Stimulated activated CD4-positive, alpha-beta T cell treated with anti-CD3 and anti-CD28 coated beads, TNF-alpha, amount 100 ng/mL, for 1 hour (primary cell): ENCODE measurements around the gene NF1.
"Not testable (repeated sequence)": the region's sequence is repeated elsewhere in the genome, so short reads cannot be mapped to it uniquely, and the experiment has no call there.

Experiments used
- DNase-seq, 3 donors: peaks; one replicate each; pipeline ENCODE4 v3.0.0-alpha.2; 2020; ENCODE audit warnings: low read depth in 3 of 3, low spot score in 1 of 3

The NF1 gene

DNA sequence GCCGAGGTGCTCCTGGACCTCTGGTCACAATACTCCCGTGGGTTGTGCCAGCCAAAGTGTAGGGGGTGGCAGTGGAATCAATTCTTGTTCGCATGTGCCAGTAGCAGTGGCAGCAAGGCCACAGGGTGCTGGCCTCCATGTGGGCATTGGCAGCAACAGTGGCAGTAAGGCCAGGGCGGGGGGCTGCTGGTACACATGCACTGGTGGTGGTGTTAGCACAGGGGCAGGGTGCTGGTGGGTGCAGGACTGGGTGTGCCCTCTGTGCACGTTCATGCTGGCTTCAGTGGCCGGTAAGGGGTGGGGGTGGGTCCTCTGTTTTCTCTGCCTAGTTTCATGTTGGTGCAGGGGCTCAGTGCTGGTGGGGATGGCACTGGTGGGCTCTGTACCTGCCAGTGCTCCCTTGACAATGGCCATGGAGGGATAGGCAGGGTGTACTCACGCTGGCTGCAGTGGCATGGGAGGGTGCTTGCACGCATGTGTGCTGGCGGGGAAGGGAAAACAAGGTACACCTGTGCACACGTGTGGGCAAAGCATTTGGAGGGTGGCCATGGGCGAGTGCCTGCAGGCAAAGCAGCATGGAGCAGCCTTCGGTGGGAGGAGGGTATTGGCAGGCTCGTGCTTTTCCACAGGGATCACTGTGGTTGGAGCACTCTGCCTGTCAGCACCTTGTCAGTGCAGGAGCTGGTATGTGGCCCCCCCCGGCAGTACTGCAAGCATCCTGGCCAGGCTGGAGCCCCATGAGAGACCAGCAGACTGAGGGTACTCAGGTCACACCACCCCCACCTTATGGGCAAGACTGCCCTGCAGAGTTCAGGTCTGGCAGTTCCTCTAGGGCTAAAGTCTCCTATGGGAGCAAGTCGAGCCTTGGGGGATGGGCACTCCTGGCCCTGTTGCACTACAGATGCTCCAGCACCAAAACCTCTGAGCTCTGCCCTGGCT, 35.8 kb downstream of the NF1 start:
- DNase-seq, result no peak

DNA sequence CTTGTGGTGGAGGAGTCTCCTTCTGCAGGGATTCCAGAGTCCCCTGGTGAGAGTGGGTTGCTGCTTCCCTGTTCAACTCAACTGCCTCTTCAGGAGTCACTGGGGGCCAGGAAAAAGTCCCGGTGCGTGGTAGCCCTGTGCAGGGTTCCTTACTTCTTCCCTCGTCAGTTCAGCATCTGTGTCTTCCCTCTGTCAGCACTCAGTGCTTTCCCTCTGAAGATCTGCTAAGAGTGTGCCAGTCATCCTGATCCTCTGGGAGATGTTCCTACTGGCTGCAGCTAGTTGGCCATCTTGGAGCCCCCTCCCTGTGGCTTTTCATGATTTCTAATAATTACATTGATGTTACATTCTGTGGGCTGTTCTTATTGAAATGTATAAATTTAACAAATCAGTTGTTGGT, 36.5 kb downstream of the NF1 start:
- DNase-seq, result no peak

DNA sequence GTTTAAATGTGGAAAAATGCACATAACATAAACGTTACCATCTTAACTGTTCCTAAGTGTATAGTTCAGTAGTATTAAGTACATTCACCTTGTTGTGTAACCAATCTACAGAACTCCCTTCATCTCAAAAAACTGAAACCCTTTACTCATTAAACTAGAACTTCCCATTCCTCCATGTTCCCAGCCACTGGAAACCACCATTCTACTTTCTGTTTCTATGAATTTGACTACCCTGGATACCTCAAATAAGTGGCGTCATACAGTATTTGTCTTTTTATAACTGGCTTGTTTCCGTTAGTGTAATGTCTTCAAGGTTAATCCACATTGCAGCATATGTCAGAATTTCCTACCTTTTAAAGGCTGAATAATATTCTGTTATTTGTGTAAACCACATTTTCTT, 38.2 kb downstream of the NF1 start:
- no peak for DNase-seq

DNA sequence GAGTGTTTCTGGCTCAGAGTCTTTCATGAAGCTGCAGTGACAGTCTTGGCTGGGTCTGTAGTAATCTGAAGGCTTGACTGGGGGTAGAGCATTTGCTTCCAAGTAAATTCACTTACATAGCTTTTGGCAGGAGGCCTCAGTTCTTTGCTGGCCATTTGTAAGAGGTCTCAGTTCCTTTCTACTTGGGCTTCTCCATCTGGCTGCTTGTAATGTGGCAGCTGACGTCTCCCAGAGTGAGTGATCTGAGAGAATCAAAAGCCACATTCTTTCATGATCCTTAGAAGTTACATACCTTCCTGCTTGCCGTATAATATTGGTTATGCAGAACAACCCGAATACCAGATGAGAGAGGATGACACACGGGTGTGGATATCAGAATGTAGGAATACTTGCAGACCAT, 39.8 kb downstream of the NF1 start:
- DNase-seq, result no peak

DNA sequence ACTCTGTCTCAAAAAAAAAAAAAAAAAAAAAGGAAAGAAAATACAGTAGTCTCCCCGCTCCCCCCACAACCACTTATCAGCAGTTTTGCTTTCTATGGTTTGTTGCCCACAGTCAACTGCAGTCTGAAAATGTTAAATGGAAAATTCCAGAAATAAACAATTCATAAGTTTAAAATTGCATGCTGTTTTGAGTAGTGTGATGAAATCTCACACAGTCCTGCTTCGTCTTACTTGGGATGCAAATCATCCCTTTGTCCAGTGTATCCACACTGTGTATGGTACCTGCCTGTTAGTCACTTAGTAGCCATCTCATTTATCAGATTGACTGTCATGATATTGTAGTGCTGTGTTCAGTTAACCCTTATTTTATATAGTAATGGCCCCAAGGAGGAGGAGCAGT, 41.5 kb downstream of the NF1 start:
- no peak for DNase-seq

DNA sequence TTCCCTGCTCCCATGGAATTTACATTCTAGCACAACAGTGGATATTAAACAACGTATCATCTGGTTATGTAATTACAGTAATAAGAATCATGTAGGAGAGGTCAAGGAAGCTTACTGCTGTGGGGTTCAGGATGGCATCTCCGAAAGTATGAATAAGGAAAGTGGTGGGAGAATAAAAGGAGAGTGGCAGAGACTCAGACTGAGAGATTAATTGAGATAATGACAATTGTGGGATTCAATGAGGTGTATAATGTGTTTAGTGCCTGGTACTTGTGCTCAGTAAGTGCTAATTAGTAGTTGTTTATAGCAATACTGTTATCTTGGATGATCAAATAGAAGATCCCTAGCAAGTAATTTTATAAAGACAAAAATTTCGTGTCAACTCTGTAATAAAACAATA, 45.3 kb downstream of the NF1 start:
- no peak for DNase-seq

DNA sequence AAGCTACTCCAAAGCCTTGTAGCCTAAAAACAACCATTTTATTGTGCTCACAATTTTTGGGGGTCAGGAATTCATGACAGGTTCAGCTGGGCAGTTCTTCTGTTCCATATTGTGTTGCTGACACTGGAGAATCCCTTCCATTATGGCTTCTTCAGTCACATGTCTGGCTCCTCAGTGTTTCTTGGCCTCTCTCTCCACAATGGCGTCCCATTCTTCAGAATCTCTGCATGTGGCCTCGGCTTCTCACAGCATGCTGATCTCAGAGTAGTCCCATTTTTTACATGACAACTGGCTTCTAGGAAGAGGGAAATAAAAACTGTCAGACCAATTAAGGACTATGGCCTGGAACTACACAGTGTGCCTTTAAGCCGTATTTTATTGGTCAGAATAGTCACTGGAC, 49.7 kb downstream of the NF1 start:
- no peak for DNase-seq

DNA sequence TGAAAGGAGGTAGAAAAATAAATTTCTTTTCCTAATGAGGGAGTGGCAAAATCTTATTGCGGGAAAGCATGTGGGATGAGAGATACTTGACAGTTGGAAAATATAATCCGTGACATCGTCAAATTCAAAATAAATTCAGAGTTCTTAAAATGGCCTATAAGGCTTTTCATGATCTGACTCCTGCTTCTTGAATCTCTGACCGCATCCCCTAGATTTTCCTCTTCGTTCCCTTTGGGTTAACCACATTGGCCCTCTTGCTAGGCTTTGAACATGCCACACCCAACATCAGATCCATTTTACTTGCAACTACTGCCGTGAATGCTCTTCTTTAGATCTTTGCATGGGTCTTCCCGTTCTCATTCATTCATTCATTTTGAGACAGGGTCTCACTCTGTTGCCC, 50.1 kb downstream of the NF1 start:
- no peak for DNase-seq

DNA sequence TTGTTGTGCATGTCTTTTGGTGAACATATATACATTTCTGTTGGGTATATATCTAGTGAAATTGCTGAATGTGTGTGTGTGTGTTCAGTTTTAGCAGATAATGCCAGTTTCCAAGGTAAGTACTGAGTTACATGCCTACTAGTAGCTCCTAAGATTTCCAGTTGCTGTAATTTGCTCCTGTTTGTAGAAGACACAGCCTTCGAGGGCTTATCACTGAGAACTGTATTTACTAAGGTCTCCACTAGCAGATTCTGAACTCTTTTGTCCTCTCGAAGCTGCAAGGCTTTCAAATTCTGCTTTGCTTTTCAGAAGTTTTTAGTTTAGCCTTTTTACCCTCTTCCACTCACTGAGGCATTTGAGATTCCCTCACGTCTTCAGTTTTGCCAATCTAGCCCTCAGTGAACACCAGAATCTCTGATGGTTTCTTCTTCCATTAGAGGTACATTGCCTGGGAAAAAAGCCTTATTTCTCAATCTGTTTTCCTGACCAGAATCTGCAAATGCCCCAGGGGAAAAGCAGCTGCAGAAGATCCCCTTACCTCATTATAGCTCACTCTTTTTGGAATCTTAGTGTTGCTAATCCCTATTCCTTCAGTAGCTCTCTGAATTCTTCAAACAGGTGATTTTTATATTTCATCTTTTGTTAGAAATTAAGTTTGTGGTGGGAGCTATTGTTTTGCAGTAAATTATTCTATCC, 52.9 kb downstream of the NF1 start:
- no peak for DNase-seq

DNA sequence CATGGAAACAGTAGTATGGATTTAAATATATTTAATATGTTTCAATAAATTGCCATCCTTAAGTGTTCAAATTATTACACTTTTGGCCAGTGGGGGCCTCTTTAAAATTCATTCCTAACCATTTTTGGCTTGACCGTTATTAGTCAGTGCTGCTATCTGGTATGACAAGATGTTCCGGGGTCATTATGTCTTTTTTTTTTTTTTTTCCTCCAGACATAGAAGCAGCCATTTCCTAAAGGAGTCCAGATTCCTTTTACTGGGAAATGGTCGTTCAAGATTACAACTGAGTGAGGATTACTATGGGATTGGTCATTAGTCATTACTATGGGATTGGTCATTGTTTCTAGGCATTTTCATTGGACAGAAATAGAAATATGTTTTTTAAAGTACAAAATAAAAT, 53.4 kb downstream of the NF1 start:
- no peak for DNase-seq

DNA sequence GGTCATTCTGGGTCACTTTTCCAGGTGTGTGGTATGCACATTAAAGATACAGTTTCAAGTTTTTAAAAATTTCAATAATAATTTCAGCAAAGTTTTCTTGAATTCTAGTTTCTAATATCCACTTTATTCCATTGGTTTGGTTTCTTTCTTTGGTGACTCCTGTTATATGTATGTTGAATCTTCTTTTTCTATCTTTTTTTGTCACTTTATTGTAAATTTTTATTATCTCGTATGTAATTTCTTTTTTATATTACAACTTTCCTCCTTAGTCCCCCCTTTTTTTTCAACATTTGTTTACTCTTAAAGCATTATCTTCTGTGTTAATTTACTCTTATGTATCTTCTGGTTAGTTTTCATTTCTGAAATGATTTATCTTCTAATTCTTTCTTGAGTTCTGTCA, 57.5 kb downstream of the NF1 start:
- DNase-seq, result no peak

DNA sequence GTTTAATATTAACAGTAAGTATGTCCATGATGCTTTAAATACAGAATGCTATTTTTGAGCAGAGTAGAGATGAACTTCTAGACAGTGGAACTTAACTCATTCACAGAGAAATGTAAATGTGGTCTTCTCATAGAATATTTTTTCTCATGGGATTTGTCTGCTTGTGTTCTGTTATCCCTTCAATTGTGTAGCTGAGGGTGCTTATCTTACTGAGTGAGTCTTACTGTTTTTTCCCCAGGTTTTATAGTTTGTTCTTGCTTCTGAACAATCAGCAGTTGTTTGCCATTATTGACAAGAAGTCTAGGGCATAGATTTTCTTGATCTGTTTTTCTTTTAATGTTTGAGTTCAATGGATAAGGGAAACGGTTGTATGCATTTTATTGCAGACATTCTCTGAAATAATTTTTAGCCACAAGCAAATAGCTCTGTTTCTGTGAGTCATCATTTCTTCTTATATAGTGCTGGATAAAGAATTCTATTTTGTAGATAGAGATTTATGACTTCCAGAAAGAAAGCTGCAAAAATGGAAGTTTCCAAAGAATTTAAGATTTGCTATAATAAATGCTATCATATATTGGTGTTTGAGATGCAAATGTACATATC, 60.5 kb downstream of the NF1 start:
- DNase-seq, result no peak

DNA sequence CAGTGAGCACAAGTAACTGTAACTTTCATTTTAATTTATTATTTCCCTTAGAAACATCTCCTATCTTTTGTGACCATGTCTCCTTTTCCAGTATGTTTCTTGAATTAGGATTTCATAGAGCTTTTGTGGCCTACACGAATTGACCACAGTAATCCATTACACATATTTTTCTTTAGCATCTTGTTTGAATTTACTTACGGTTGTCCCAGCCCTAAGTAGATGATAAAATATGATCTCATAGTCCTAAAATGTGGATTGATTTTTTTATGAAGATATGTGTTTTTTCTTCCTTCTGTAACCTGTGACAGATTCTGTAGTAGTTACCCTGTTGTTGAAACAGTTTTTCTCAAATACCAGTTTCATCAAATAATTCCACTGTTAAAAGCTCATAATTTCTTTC, 61.5 kb downstream of the NF1 start:
- DNase-seq, result no peak

DNA sequence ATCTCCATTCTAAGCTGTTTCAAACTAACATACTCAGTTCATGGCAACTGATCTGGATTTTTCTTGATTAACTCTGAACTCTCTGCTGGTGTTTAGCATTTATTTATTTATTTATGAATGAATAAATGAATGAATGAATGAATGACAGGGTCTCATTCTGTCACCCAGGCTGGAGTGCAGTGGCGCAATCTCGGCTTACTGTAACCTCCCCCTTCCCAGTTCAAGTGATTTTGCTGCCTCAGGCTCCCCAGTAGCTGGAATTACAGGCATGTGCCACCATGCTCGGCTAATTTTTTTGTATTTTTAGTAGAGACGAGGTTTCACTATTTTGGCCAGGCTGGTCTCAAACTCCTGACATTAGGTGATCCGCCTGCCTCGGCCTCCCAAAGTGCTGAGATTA, 62.1 kb downstream of the NF1 start:
- DNase-seq, result not testable (repeated sequence)

DNA sequence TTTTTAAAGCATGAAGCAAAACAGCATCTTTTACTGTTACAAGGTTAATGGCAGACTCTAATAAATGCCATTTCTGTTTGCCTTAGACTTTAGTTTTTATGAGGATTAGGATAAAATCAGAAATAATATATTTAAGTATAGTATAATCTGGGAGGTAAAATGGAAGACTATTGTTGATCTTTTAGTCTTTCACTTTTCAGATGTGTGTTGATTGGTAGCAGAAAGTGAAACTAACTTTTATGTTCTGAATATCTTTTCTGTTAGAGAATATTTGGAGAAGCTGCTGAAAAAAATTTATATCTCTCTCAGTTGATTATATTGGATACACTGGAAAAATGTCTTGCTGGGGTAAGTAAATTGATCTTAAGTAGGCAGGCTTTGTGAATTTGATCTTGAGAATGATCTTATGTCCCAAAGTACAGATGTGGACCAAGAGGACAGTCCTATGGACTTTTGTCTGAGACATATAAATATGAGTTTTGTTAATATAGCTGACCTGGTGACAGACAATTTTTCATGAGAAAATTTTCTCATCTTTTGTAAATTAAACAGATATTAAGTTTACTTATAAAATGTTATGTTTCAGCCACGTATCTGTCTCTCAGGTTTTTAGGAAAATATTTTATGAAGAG, 64.1 kb downstream of the NF1 start:
- DNase-seq, result no peak

DNA sequence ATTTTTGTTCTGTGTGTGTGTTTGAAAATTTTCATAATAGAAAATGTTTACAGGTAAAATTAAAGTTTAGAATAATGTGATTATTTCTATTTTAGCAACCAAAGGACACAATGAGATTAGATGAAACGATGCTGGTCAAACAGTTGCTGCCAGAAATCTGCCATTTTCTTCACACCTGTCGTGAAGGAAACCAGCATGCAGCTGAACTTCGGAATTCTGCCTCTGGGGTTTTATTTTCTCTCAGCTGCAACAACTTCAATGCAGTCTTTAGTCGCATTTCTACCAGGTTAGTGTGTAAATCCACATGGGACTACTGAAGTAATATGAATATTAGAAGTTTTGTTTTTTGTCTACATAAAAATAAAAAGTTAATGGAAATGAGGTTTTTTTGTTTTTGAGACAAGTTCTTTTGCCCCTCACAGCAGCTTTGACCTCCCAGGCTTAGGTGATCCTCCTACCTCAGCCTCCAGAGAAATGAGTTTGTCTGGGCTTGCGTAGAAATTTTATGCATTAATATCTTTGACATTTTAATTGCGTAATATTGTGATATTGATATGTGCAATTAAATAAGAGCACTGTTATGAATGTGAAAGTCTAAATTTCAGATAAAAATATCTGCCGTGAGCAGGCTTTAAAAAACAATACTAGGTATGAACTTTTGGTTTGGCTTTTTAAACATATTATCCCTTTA, 68.5 kb downstream of the NF1 start:
- DNase-seq, result no peak

DNA sequence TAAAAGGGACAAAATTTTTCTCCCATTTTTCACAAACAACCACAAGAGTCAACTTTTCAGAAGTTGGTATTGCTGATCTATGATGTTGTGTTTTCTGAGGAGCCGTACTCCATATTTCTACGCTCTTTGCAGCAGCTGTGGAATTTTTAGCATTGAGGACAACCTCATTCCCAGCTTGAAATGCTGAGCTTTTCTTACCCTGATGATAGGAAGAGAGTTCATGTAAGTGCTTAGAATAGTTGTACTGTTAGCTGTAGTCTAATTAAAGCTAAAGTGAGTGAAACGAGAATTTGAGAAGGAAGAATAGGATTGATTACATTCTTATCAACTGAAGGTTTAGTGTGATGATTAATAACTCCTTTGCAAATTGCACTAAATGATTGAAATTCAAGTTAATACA, 72.3 kb downstream of the NF1 start:
- no peak for DNase-seq

DNA sequence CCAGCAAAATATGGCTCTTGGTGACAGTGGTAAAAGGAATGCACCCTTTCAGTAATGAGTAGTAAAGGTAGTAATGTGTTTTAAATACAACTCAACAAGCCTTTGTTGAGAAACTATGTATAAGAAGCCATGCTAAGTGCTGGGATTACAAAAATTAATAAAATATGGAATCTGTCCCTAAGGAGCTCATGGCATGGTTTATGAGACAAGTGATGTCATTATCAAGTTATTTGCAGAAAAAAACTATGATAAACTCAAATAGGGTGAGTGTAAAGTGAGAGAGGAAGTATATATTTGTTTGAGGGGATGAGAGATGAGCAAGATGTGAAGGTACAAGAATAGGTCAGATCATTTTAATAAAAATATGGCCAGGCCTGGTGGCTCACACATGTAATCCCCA, 76.9 kb downstream of the NF1 start:
- DNase-seq, result no peak

DNA sequence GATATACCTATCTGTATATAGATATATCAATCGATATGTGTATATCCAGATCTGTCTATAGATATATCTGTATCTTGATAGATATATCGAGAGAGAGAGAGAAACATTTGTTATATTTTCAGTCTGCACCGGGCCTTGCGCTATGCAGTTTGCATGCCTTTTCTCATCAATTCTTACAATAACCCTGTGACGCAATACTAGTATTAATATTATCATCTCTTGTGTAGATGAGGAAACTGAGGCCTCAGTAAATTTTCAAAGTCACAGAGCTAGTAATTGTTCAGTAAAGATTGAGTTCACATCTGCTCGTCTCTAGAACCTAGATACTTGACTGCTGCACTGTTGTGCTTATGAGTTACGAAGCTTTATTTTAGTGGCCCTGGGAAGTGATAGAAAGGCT, 77.6 kb downstream of the NF1 start:
- DNase-seq, result no peak

DNA sequence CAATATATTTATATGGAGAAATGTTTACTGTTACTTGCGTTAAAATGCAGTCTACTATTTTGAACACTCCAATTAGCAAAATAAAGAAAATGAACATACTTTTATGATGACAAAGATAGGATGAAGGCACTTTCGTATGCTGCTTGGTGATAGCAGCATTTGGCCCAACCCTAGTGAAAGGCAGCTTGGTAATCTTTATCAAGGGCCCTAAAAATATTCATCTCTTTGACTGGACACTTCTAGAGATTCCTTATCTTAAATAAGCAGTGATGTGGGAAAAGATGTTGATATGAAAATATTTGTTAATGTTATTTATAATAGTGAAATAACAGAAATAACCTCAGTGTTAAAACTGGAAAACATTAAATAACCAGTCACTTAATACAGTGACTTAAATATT, 79.4 kb downstream of the NF1 start:
- no peak for DNase-seq

DNA sequence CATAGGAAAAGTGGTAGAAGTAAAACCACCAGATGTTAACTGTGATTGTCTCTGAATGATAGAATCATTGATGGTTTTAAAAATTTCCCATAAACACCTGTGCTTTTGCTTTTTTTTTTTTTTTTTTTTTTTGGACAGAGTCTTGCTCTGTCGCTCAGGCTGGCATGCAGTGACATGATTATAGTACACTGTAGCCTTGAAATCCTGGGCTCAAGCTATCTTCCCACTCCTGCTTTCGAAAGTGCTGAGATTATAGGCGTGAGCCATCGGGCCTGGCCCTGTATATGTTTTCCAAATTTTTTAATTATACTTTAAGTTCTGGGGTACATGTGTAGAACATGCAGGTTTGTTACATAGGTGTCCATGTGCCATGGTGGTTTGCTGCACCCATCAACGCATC, 80.5 kb downstream of the NF1 start:
- no peak for DNase-seq
